Osteoblast (primary cell): ENCODE measurements around the gene SMARCC1. TPM values are rescaled to one million over a fixed set of nuclear protein-coding genes. Genes with fewer than 3 reads are reported as not detected.

Experiments
- DNase-seq: peaks from one replicate; pipeline ENCODE4 v3.0.0; 2011; ENCODE audit warnings: low spot score, mixed read lengths; ENCODE audit not compliant: insufficient read length; ENCODE audit errors: missing footprints
- H2AFZ ChIP-seq: 2 replicates; pipeline ENCODE4 v1.6.0; 2011; ENCODE audit warnings: mild to moderate bottlenecking, low read length
- H3K27ac ChIP-seq: 2 replicates; pipeline ENCODE4 v1.5.1; 2011; ENCODE audit warnings: mild to moderate bottlenecking, low read depth, low read length, moderate library complexity
- H3K27me3 ChIP-seq: 2 replicates; pipeline ENCODE4 v1.6.0; 2012; ENCODE audit warnings: mild to moderate bottlenecking, control low read depth, inconsistent platforms, low read length, moderate library complexity; ENCODE audit not compliant: insufficient read depth
- H3K36me3 ChIP-seq: 2 replicates; pipeline ENCODE4 v1.5.1; 2011; ENCODE audit warnings: mild to moderate bottlenecking, low read length, control low read depth, moderate library complexity; ENCODE audit not compliant: insufficient read depth
- H3K4me1 ChIP-seq: 2 replicates; pipeline ENCODE4 v1.5.1; 2011; ENCODE audit warnings: mild to moderate bottlenecking, low read length, control low read depth, moderate library complexity; ENCODE audit not compliant: insufficient read depth
- H3K4me2 ChIP-seq: 2 replicates; pipeline ENCODE4 v1.6.0; 2011; ENCODE audit warnings: mild to moderate bottlenecking, low read length; ENCODE audit not compliant: insufficient read depth
- H3K4me3 ChIP-seq: fragments of 200-600 bp; sonication (generic); 3 replicates; pipeline ENCODE4 v1.5.1; 2012; ENCODE audit warnings: mild to moderate bottlenecking, low read length, inconsistent platforms; ENCODE audit not compliant: insufficient read depth
- H3K79me2 ChIP-seq: 2 replicates; pipeline ENCODE4 v1.6.0; 2012; ENCODE audit warnings: mild to moderate bottlenecking, low read length, control low read depth, inconsistent platforms; ENCODE audit not compliant: insufficient read depth
- H3K9me3 ChIP-seq: 2 replicates; pipeline ENCODE4 v1.5.1; 2011; ENCODE audit warnings: low read depth, low read length, control low read depth
- H4K20me1 ChIP-seq: 2 replicates; pipeline ENCODE4 v1.6.0; 2012; ENCODE audit warnings: mild to moderate bottlenecking, low read length, control low read depth; ENCODE audit not compliant: insufficient read depth
- total RNA-seq: library from RNA; depleted of rRNA; stranded (reverse); fragments of >200 nt; gene quantifications from 2 replicates; pipeline ENCODE4 v1.2.3, GENCODE V29; 2012
- TF ChIP-seq, protein P1 (sequence below): IDR thresholded peaks from 2 replicates; pipeline ENCODE4 v1.5.1; 2011; ENCODE audit warnings: mild to moderate bottlenecking, low read depth, low read length, moderate library complexity; ENCODE audit errors: extremely low read depth

SMARCC1 gene
- total RNA-seq, 1 donor = 46.7 TPM

DNA sequence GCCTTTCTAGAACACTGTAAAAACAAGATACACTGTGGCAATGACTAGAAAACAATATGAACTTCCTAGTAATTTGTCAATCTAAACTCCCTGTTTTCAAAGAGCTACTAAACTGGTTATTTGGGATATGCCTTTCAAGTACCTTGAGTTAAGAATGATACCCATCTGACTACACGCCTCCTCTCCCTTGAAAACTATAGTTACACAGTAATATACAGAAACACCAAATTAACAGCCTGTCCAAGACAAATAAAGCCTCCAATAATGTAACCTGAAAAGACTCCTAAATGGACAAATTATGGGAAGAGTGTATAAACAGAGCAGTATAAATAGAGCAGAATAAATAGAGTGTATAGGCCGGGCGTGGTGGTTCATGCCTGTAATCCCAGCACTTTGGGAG, 70.1 kb downstream of the SMARCC1 start:
- Histone ChIP-seq H3K4me3 (no peak overlapping the region), H3K27ac (no peak overlapping the region), H3K9me3 (no peaks in the 10 kb centered on the region), H3K79me2 (peaks cover 3% of the 10 kb centered on the region), H3K27me3 (no peaks in the 10 kb centered on the region), H2AFZ (no peak overlapping the region), H3K4me1 (peaks cover 4% of the 10 kb centered on the region), H3K36me3 (peaks cover 43% of the 10 kb centered on the region), H4K20me1 (no peaks in the 10 kb centered on the region), H3K4me2 (no peak overlapping the region)
- peak; percentile 59 for DNase-seq
- TF ChIP-seq, protein P1, sequence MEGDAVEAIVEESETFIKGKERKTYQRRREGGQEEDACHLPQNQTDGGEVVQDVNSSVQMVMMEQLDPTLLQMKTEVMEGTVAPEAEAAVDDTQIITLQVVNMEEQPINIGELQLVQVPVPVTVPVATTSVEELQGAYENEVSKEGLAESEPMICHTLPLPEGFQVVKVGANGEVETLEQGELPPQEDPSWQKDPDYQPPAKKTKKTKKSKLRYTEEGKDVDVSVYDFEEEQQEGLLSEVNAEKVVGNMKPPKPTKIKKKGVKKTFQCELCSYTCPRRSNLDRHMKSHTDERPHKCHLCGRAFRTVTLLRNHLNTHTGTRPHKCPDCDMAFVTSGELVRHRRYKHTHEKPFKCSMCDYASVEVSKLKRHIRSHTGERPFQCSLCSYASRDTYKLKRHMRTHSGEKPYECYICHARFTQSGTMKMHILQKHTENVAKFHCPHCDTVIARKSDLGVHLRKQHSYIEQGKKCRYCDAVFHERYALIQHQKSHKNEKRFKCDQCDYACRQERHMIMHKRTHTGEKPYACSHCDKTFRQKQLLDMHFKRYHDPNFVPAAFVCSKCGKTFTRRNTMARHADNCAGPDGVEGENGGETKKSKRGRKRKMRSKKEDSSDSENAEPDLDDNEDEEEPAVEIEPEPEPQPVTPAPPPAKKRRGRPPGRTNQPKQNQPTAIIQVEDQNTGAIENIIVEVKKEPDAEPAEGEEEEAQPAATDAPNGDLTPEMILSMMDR = no peak

GRCh38 chr3:47705391-47705790, 76.3 kb downstream of the SMARCC1 start:
- peaks cover 49% of the 10 kb centered on the region for H3K36me3 ChIP-seq
- H3K79me2 ChIP-seq = no peaks in the 10 kb centered on the region
- H3K27me3 ChIP-seq = no peaks in the 10 kb centered on the region
- TF ChIP-seq, protein P1 = no peak
- no peaks in the 10 kb centered on the region for H4K20me1 ChIP-seq
- H3K4me2 ChIP-seq = no peak overlapping the region
- no peaks in the 10 kb centered on the region for H3K9me3 ChIP-seq
- peak; percentile 11 for DNase-seq
- H3K4me1 ChIP-seq = no peaks in the 10 kb centered on the region
- no peak overlapping the region for H3K27ac ChIP-seq
- H3K4me3 ChIP-seq = no peak overlapping the region
- H2AFZ ChIP-seq = no peak overlapping the region

DNA sequence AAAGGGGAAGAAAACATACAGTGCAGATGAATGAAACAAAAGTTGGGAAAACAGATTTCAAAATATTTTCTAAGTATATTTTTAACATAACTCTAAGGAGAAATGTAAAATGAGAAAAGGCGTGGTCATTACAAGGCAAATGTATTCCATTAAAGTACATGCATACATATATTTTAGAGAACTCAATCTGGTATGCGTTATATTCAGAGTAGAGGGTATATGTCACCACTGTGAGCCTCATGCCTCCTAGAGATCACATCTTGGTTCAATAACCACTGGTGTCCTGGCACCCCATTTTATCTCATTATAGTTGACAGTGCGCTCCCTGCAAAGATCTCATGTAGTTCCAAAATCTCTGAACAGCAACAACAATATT, 77.5 kb downstream of the SMARCC1 start:
- Histone ChIP-seq H3K4me1 (no peaks in the 10 kb centered on the region), H3K27me3 (no peaks in the 10 kb centered on the region), H3K9me3 (no peaks in the 10 kb centered on the region), H3K79me2 (no peaks in the 10 kb centered on the region), H4K20me1 (no peaks in the 10 kb centered on the region), H3K4me2 (no peak overlapping the region), H3K36me3 (peaks cover 39% of the 10 kb centered on the region), H3K27ac (no peak overlapping the region), H2AFZ (no peak overlapping the region), H3K4me3 (no peak overlapping the region)
- DNase-seq = no peak
- TF ChIP-seq, protein P1 = no peak

GRCh38 chr3:47701388-47701787, 80.3 kb downstream of the SMARCC1 start:
- DNase-seq = no peak
- Histone ChIP-seq H4K20me1 (no peaks in the 10 kb centered on the region), H3K36me3 (peaks cover 33% of the 10 kb centered on the region), H3K27ac (no peak overlapping the region), H3K4me1 (no peaks in the 10 kb centered on the region), H3K9me3 (no peaks in the 10 kb centered on the region), H3K4me3 (no peak overlapping the region), H3K27me3 (no peaks in the 10 kb centered on the region), H3K4me2 (no peak overlapping the region), H3K79me2 (no peaks in the 10 kb centered on the region), H2AFZ (no peak overlapping the region)
- TF ChIP-seq, protein P1 = no peak
